SU-DHL-6 (cell line): ENCODE results near the gene TMEM97.

ENCODE experiments used
- H2AFZ ChIP-seq: fragments of 200-600 bp; sonication (generic); 2 replicates; pipeline ENCODE4 v1.6.1; 2014; ENCODE audit warnings: low read depth, mild to moderate bottlenecking, moderate library complexity, mixed read lengths, antibody characterized with exemption, low read length; ENCODE audit not compliant: severe bottlenecking
- H3F3A ChIP-seq: fragments of 200-600 bp; shearing (Covaris generic); 2 replicates; pipeline ENCODE4 v1.6.0; 2016; ENCODE audit warnings: antibody characterized with exemption, mild to moderate bottlenecking; ENCODE audit not compliant: insufficient read depth
- H3K27ac ChIP-seq: fragments of 200-600 bp; sonication (generic); 2 replicates; pipeline ENCODE4 v1.5.1; 2016; ENCODE audit warnings: low read depth, mild to moderate bottlenecking, low read length, moderate library complexity, mixed read lengths
- H3K27me3 ChIP-seq: fragments of 200-600 bp; sonication (generic), shearing (Covaris generic); 2 replicates; pipeline ENCODE4 v1.6.0; 2014; ENCODE audit warnings: mild to moderate bottlenecking, low read length
- H3K36me3 ChIP-seq: fragments of 200-600 bp; sonication (generic); 2 replicates; pipeline ENCODE4 v1.6.1; 2014; ENCODE audit warnings: mild to moderate bottlenecking, low read length, mixed read lengths
- H3K4me2 ChIP-seq: fragments of 300-600, 200-600 bp; shearing (Covaris generic), sonication (generic); 2 replicates; pipeline ENCODE4 v1.6.0; 2014; ENCODE audit warnings: low read length, low read depth, mild to moderate bottlenecking; ENCODE audit not compliant: poor library complexity, severe bottlenecking
- H3K4me3 ChIP-seq: fragments of 200-600 bp; sonication (generic); 2 replicates; pipeline ENCODE4 v1.5.1; 2014; ENCODE audit warnings: antibody characterized with exemption, low read length, mild to moderate bottlenecking, mixed read lengths; ENCODE audit not compliant: insufficient read depth, poor library complexity, severe bottlenecking
- H3K79me2 ChIP-seq: fragments of 200-600 bp; sonication (generic); 2 replicates; pipeline ENCODE4 v1.6.1; 2014; ENCODE audit warnings: mild to moderate bottlenecking, low read length, moderate library complexity; ENCODE audit not compliant: insufficient read depth
- H3K9ac ChIP-seq: fragments of 200-600 bp; sonication (generic); 2 replicates; pipeline ENCODE4 v1.7.0; 2014; ENCODE audit warnings: mild to moderate bottlenecking, low read length
- H3K9me2 ChIP-seq: fragments of 200-600 bp; sonication (generic); replicated peaks from 2 replicates; pipeline ENCODE4 v1.6.1; 2014; ENCODE audit warnings: low read length; ENCODE audit not compliant: insufficient read depth
- H3K9me3 ChIP-seq: fragments of 200-600 bp; sonication (generic); 2 replicates; pipeline ENCODE4 v1.6.1; 2014; ENCODE audit warnings: low read length, mixed read lengths; ENCODE audit not compliant: insufficient read depth
- H4K20me1 ChIP-seq: fragments of 200-600 bp; sonication (generic); 2 replicates; pipeline ENCODE4 v1.6.1; 2014; ENCODE audit warnings: low read depth, mild to moderate bottlenecking, antibody characterized with exemption, low read length, moderate library complexity, mixed read lengths
- EZH2phosphoT487 ChIP-seq: fragments of 200-600 bp; sonication (generic), shearing (Covaris generic); conservative IDR thresholded peaks from 2 replicates; pipeline ENCODE4 v1.6.1; 2018; ENCODE audit warnings: mild to moderate bottlenecking, antibody characterized with exemption, low read length, moderate library complexity, mixed read lengths
- TF ChIP-seq, protein P1 (sequence below): fragments of 200-600 bp; sonication (generic); IDR thresholded peaks from one replicate; pipeline ENCODE4 v1.5.1; 2017; ENCODE audit warnings: antibody characterized with exemption, mild to moderate bottlenecking, low read length, moderate library complexity; ENCODE audit not compliant: insufficient read depth, poor library complexity, severe bottlenecking

The TMEM97 gene

DNA sequence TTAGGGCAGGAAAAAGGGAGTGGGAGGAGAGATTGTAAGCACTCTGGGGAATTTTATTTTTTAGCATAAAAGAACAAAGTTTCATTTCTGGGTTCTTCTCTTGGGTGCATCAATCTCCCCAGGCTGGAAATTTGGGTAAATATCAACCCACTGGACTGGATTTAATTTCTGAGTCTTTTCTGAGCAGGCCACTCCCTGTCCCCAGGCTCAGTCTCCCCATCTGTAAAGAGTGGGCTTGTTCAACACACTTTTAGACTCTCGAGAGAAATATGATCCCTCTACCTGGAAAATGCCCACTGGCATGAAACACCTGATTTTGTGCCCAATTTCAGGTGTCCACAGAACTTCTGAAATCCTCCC is 51.7 kb downstream of the TMEM97 start:
- TF ChIP-seq, protein P1, sequence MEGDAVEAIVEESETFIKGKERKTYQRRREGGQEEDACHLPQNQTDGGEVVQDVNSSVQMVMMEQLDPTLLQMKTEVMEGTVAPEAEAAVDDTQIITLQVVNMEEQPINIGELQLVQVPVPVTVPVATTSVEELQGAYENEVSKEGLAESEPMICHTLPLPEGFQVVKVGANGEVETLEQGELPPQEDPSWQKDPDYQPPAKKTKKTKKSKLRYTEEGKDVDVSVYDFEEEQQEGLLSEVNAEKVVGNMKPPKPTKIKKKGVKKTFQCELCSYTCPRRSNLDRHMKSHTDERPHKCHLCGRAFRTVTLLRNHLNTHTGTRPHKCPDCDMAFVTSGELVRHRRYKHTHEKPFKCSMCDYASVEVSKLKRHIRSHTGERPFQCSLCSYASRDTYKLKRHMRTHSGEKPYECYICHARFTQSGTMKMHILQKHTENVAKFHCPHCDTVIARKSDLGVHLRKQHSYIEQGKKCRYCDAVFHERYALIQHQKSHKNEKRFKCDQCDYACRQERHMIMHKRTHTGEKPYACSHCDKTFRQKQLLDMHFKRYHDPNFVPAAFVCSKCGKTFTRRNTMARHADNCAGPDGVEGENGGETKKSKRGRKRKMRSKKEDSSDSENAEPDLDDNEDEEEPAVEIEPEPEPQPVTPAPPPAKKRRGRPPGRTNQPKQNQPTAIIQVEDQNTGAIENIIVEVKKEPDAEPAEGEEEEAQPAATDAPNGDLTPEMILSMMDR, result no peak
- TF ChIP-seq EZH2phosphoT487, result no peak
- no peaks in the 10 kb centered on the region for H3K79me2 ChIP-seq
- H2AFZ ChIP-seq, result peak overlapping the region; percentile 99
- no peaks in the 10 kb centered on the region for H3K9me2 ChIP-seq
- H4K20me1 ChIP-seq, result no peaks in the 10 kb centered on the region
- H3F3A ChIP-seq, result peaks cover 14% of the 10 kb centered on the region
- H3K4me3 ChIP-seq, result peak overlapping the region; percentile 72
- H3K27me3 ChIP-seq, result no peaks in the 10 kb centered on the region
- H3K9me3 ChIP-seq, result no peaks in the 10 kb centered on the region
- no peaks in the 10 kb centered on the region for H3K36me3 ChIP-seq
- peak overlapping the region; percentile 27 for H3K27ac ChIP-seq
- H3K4me2 ChIP-seq, result peak overlapping the region; percentile 100
- peak overlapping the region; percentile 67; the same call in 1 of the 2 replicates for H3K9ac ChIP-seq

DNA sequence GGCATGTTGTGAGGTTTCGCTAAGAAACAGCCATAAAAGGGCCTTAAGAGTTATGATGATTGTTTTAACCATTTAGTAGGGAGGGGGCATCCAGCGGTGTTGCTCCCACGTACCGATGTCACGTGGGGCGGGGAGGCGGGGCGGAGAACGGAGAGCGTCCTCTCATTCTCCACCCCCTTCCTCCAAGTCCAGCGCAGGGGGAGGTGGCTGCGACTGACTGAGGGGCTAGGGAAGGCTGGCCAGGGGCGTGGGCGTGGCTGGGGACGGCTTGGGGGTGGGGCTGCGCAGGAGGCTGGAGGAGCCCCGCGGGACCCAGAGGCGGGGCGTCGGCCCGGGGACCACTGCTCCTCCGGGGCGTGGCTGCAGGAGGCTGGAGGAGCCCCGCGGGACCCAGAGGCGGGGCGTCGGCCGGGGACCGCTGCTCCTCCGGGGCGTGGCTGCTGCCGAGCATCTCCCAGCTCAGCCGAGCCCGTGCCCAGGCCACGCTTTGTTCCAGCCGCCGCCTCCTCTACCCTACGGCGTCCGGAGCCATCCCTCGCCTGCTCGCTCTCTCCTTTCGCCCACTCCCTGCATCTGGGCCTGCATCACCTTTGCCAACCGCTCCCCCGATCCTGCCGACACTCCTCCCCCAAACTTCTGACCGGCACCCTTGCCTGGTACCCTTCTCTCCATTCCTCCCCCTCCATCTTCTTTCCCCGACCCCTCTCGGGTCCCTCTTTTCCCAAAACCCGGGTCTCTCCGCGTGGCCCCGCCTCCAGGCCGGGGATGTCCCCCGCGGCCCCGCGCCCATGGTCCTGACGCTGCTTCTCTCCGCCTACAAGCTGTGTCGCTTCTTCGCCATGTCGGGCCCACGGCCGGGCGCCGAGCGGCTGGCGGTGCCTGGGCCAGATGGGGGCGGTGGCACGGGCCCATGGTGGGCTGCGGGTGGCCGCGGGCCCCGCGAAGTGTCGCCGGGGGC is 52.5 kb downstream of the TMEM97 start, which contains the start of gene SARM1:
TSS of gene SARM1 (plus strand) at position 450 of the 958 bp plus-strand sequence. CDS start at position 789, 339 bp downstream.
- Histone ChIP-seq H3K79me2 (no peaks in the 10 kb centered on the region), H3K9me2 (no peaks in the 10 kb centered on the region), H3K36me3 (no peaks in the 10 kb centered on the region), H3K27me3 (no peaks in the 10 kb centered on the region), H3K4me2 (peak within 1 kb of the TSS; percentile 100), H3K9me3 (no peaks in the 10 kb centered on the region), H3F3A (peaks cover 14% of the 10 kb centered on the region), H3K4me3 (peak within 1 kb of the TSS; percentile 72), H2AFZ (peak within 1 kb of the TSS; percentile 99), H3K9ac (peak within 1 kb of the TSS; percentile 67), H4K20me1 (no peaks in the 10 kb centered on the region), H3K27ac (peak within 1 kb of the TSS; percentile 27)
- TF ChIP-seq, protein P1, result no peak
- TF ChIP-seq EZH2phosphoT487, result no peak

DNA sequence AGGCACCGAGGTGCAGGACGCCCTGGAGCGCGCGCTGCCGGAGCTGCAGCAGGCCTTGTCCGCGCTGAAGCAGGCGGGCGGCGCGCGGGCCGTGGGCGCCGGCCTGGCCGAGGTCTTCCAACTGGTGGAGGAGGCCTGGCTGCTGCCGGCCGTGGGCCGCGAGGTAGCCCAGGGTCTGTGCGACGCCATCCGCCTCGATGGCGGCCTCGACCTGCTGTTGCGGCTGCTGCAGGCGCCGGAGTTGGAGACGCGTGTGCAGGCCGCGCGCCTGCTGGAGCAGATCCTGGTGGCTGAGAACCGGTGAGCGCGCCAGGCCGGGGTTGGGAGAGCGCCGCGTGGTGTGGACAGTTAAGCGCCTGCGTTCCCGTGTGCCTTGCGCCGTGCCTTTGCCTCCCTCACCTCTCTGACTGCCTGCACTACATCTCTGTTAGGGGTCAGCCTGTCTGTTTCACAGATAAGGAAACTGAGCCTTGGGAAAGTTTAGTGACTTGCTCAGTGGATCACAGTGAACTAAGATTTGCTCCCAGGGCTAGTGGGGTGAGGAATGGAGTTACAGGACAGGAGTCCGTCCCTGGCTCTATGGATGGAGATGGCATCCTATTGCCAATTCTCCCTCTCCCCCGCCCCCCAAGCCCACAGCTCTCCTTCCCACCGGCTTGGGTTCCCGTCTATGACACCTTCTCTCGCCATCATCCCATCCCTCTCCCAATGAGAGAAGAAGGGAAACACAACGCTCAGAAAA is 53.4 kb downstream of the TMEM97 start:
- H3K4me2 ChIP-seq, result peak overlapping the region; percentile 100
- no peaks in the 10 kb centered on the region for H3K9me2 ChIP-seq
- no peaks in the 10 kb centered on the region for H4K20me1 ChIP-seq
- TF ChIP-seq, protein P1, result no peak
- no peak for TF ChIP-seq EZH2phosphoT487
- peak overlapping the region; percentile 99 for H2AFZ ChIP-seq
- H3K36me3 ChIP-seq, result no peaks in the 10 kb centered on the region
- peak overlapping the region; percentile 67 for H3K9ac ChIP-seq
- no peaks in the 10 kb centered on the region for H3K27me3 ChIP-seq
- no peaks in the 10 kb centered on the region for H3K9me3 ChIP-seq
- H3K4me3 ChIP-seq, result peak overlapping the region; percentile 72
- no peak overlapping the region for H3K27ac ChIP-seq
- H3K79me2 ChIP-seq, result no peaks in the 10 kb centered on the region
- peaks cover 14% of the 10 kb centered on the region for H3F3A ChIP-seq
